SK-MEL-5 (cell line): ENCODE data around the gene SCNN1B. TPM values are rescaled to one million over a fixed set of nuclear protein-coding genes. Genes with fewer than 3 reads are reported as not detected.

ENCODE experiments used
- DNase-seq: peaks from one replicate; pipeline ENCODE4 v3.0.0-alpha.2; 2016; ENCODE audit warnings: low read depth, low spot score
- in situ Hi-C: cut with HindIII; loops from 2 replicates; pipeline ENCODE4 v1.10.0; 2016; ENCODE audit warnings: low sequenced_read_pairs, high pct_unique_total_duplicates, low pct_unique_long_range_greater_than_20kb
- total RNA-seq: library from RNA; depleted of rRNA; stranded (reverse); fragments of >200 nt; shearing (Covaris generic); gene quantifications from 2 replicates; pipeline ENCODE4 v1.2.3, GENCODE V29; 2014

The SCNN1B gene
- total RNA-seq, 1 experiment from 2014 or later, result not detected

- no peak for DNase-seq
- in situ Hi-C loops, result no loop called here
These were observed 32.8 kb downstream of the SCNN1B start for GRCh38 chr16:23334950-23335349.

GRCh38 chr16:23337836-23338550 is 35.9 kb downstream of the SCNN1B start:
- in situ Hi-C loops, result no loop called here
- no peak for DNase-seq

- in situ Hi-C loops, result no loop called here
- no peak for DNase-seq
These were observed 37.7 kb downstream of the SCNN1B start for GRCh38 chr16:23339787-23340186.

- in situ Hi-C loops, result no loop called here
- no peak for DNase-seq
These were observed 40.1 kb downstream of the SCNN1B start for GRCh38 chr16:23342083-23342640.

GRCh38 chr16:23343643-23344612 is 41.8 kb downstream of the SCNN1B start:
- DNase-seq, result no peak
- in situ Hi-C loops, result no loop called here

- DNase-seq, result no peak
- in situ Hi-C loops, result no loop called here
These were observed 43.1 kb downstream of the SCNN1B start for GRCh38 chr16:23345237-23345636.

- peak; percentile 25 for DNase-seq
- in situ Hi-C loops, result no loop called here
These were observed 46.7 kb downstream of the SCNN1B start for GRCh38 chr16:23348579-23349469.

- DNase-seq, result no peak
- in situ Hi-C loops, result no loop called here
These were observed 49.3 kb downstream of the SCNN1B start for GRCh38 chr16:23351360-23351759.

- in situ Hi-C loops, result no loop called here
These were observed 51.3 kb downstream of the SCNN1B start for GRCh38 chr16:23353440-23353839.

GRCh38 chr16:23354246-23354645 is 52.1 kb downstream of the SCNN1B start:
- no peak for DNase-seq

More at GRCh38 chr16:23353440-23353839, 51.3 kb downstream of the SCNN1B start:
- no peak for DNase-seq

GRCh38 chr16:23355106-23355670 is 53.1 kb downstream of the SCNN1B start:
- in situ Hi-C loops, result no loop called here
- DNase-seq, result no peak

More at GRCh38 chr16:23354246-23354645, 52.1 kb downstream of the SCNN1B start:
- in situ Hi-C loops, result no loop called here

- DNase-seq, result no peak
- in situ Hi-C loops, result no loop called here
These were observed 54.8 kb downstream of the SCNN1B start for GRCh38 chr16:23356941-23357340.

GRCh38 chr16:23357761-23358290 is 55.7 kb downstream of the SCNN1B start:
- DNase-seq, result no peak
- in situ Hi-C loops, result no loop called here

GRCh38 chr16:23359092-23359760 is 57.1 kb downstream of the SCNN1B start:
- DNase-seq, result no peak
- in situ Hi-C loops, result no loop called here

- DNase-seq, result no peak
- in situ Hi-C loops, result no loop called here
These were observed 60.6 kb downstream of the SCNN1B start for GRCh38 chr16:23362460-23363317.
